ENCODE data around the gene ACSF3.

DNA sequence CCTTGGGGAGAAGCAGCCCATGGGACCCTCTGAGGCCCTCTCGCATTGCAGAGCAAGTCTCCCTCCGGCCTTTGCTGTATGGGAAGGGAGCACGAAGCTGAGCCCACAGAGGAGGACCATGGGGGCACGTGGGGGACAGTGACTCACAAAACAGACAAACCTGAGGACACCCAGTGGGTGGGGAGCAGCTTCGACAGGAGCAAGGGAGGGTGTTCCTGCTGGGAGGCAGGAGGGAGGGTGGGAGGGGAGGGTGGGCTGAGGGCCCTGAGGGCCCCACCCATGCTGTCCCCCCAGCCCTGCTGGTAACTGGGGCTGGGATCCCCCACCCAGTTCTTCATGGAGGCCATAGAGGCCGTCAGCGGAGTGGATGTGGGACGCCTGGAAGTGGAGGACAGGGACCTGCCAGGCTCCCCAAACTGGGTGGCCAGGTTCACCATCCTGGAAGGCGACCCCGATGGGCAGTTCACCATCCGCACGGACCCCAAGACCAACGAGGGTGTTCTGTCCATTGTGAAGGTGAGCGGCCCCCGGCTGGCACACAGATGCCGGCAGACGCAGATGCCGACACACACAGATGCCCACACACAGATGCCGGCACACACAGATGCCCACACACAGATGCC is 94.2 kb downstream of the ACSF3 start:
- TF ChIP-seq POLR2A (IDR thresholded peaks at IDR 0.05) (no peak), POLR2AphosphoS5 (IDR thresholded peaks at IDR 0.05) (no peak), EP300 (IDR thresholded peaks at IDR 0.05) (no peak)
- TF ChIP-seq, protein P1, sequence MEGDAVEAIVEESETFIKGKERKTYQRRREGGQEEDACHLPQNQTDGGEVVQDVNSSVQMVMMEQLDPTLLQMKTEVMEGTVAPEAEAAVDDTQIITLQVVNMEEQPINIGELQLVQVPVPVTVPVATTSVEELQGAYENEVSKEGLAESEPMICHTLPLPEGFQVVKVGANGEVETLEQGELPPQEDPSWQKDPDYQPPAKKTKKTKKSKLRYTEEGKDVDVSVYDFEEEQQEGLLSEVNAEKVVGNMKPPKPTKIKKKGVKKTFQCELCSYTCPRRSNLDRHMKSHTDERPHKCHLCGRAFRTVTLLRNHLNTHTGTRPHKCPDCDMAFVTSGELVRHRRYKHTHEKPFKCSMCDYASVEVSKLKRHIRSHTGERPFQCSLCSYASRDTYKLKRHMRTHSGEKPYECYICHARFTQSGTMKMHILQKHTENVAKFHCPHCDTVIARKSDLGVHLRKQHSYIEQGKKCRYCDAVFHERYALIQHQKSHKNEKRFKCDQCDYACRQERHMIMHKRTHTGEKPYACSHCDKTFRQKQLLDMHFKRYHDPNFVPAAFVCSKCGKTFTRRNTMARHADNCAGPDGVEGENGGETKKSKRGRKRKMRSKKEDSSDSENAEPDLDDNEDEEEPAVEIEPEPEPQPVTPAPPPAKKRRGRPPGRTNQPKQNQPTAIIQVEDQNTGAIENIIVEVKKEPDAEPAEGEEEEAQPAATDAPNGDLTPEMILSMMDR (IDR thresholded peaks at IDR 0.05): no peak
